Loucy (cell line): Measurements from ENCODE around the gene UBR4.
A peak's percentile ranks its signal among the peaks of the same experiment; 100 is the strongest.

Source experiments
- H2AFZ ChIP-seq: fragments of 200-600 bp; sonication (generic); 2 replicates; pipeline ENCODE4 v1.6.0; 2016; ENCODE audit warnings: antibody characterized with exemption, mild to moderate bottlenecking, low read length, moderate library complexity
- H3F3A ChIP-seq: fragments of 200-600 bp; 2 replicates; pipeline ENCODE4 v1.6.0; 2016; ENCODE audit warnings: antibody characterized with exemption, low read depth, mild to moderate bottlenecking
- H3K27me3 ChIP-seq: fragments of 200-600 bp; sonication (generic); 2 replicates; pipeline ENCODE4 v1.6.1; 2014; ENCODE audit warnings: low read length, mild to moderate bottlenecking; ENCODE audit not compliant: insufficient read depth, poor library complexity, severe bottlenecking
- H3K36me3 ChIP-seq: fragments of 200-600 bp; sonication (generic); 2 replicates; pipeline ENCODE4 v1.6.1; 2016; ENCODE audit warnings: low read length; ENCODE audit not compliant: insufficient read depth
- H3K4me1 ChIP-seq: fragments of 200-600 bp; sonication (generic); 2 replicates; pipeline ENCODE4 v1.5.1; 2014; ENCODE audit warnings: low read length, mild to moderate bottlenecking; ENCODE audit not compliant: insufficient read depth, poor library complexity, severe bottlenecking
- H3K4me2 ChIP-seq: fragments of 200-600 bp; sonication (generic); 2 replicates; pipeline ENCODE4 v1.6.0; 2014; ENCODE audit warnings: antibody characterized with exemption, low read length, low read depth, mild to moderate bottlenecking; ENCODE audit not compliant: poor library complexity, severe bottlenecking
- H3K4me3 ChIP-seq: fragments of 200-600 bp; sonication (generic); 2 replicates; pipeline ENCODE4 v1.5.1; 2014; ENCODE audit warnings: low read length, mild to moderate bottlenecking, mixed read lengths; ENCODE audit not compliant: poor library complexity, severe bottlenecking
- H3K79me2 ChIP-seq: fragments of 200-600 bp; sonication (generic); 2 replicates; pipeline ENCODE4 v1.6.1; 2014; ENCODE audit warnings: low read length; ENCODE audit not compliant: insufficient read depth
- H3K9ac ChIP-seq: fragments of 200-600 bp; sonication (generic); 2 replicates; pipeline ENCODE4 v1.6.0; 2014; ENCODE audit warnings: mild to moderate bottlenecking, low read depth, low read length, moderate library complexity; ENCODE audit not compliant: poor library complexity, severe bottlenecking
- H3K9me2 ChIP-seq: fragments of 200-600 bp; sonication (generic); replicated peaks from 2 replicates; pipeline ENCODE4 v1.6.1; 2016; ENCODE audit warnings: low read depth, low read length, mixed read lengths
- H3K9me3 ChIP-seq: fragments of 200-600 bp; sonication (generic); 2 replicates; pipeline ENCODE4 v1.6.1; 2014; ENCODE audit warnings: mild to moderate bottlenecking, antibody characterized with exemption, low read length, low read depth; ENCODE audit not compliant: insufficient read depth
- H4K20me1 ChIP-seq: fragments of 200-600 bp; sonication (generic); 2 replicates; pipeline ENCODE4 v1.6.0; 2014; ENCODE audit warnings: antibody characterized with exemption, low read length, mild to moderate bottlenecking; ENCODE audit not compliant: insufficient read depth, poor library complexity, severe bottlenecking
- CTCF ChIP-seq: fragments of 200-600 bp; sonication (generic); conservative IDR thresholded peaks from 2 replicates; pipeline ENCODE4 v1.5.1; 2014; ENCODE audit warnings: mild to moderate bottlenecking, antibody characterized with exemption, low read length
- EZH2phosphoT487 ChIP-seq: fragments of 200-600 bp; IDR thresholded peaks from 2 replicates; pipeline ENCODE4 v1.6.1; 2018; ENCODE audit warnings: antibody characterized with exemption, mild to moderate bottlenecking, moderate library complexity, borderline replicate concordance

Gene UBR4

GRCh38 chr1:19153169-19153568, 56.9 kb downstream of the UBR4 start:
- no peaks in the 10 kb centered on the region for H3K9me3 ChIP-seq
- no peak overlapping the region for H3K9ac ChIP-seq
- no peaks in the 10 kb centered on the region for H4K20me1 ChIP-seq
- H3K9me2 ChIP-seq = no peaks in the 10 kb centered on the region
- H3K4me1 ChIP-seq = no peaks in the 10 kb centered on the region
- H3K36me3 ChIP-seq = peaks cover 100% of the 10 kb centered on the region
- H3K79me2 ChIP-seq = no peaks in the 10 kb centered on the region
- no peak overlapping the region for H3K4me3 ChIP-seq
- H2AFZ ChIP-seq = no peak overlapping the region
- H3F3A ChIP-seq = no peaks in the 10 kb centered on the region
- peak; percentile 38 for TF ChIP-seq CTCF
- no peak for TF ChIP-seq EZH2phosphoT487
- H3K4me2 ChIP-seq = no peak overlapping the region
- H3K27me3 ChIP-seq = no peaks in the 10 kb centered on the region

GRCh38 chr1:19151537-19151936, 58.5 kb downstream of the UBR4 start:
- no peak overlapping the region for H2AFZ ChIP-seq
- no peak overlapping the region for H3K4me3 ChIP-seq
- no peak for TF ChIP-seq CTCF
- no peak for TF ChIP-seq EZH2phosphoT487
- H3K4me2 ChIP-seq = no peak overlapping the region
- H4K20me1 ChIP-seq = no peaks in the 10 kb centered on the region
- H3K79me2 ChIP-seq = no peaks in the 10 kb centered on the region
- H3K9me3 ChIP-seq = no peaks in the 10 kb centered on the region
- H3K9ac ChIP-seq = no peak overlapping the region
- H3F3A ChIP-seq = no peaks in the 10 kb centered on the region
- H3K27me3 ChIP-seq = no peaks in the 10 kb centered on the region
- H3K36me3 ChIP-seq = peaks cover 100% of the 10 kb centered on the region
- H3K4me1 ChIP-seq = no peaks in the 10 kb centered on the region
- H3K9me2 ChIP-seq = no peaks in the 10 kb centered on the region

GRCh38 chr1:19149736-19150135, 60.3 kb downstream of the UBR4 start:
- no peak for TF ChIP-seq EZH2phosphoT487
- no peak overlapping the region for H3K4me3 ChIP-seq
- no peak overlapping the region for H3K9ac ChIP-seq
- H3K79me2 ChIP-seq = no peaks in the 10 kb centered on the region
- H2AFZ ChIP-seq = no peak overlapping the region
- no peak overlapping the region for H3K4me2 ChIP-seq
- H3K4me1 ChIP-seq = no peaks in the 10 kb centered on the region
- H3K27me3 ChIP-seq = no peaks in the 10 kb centered on the region
- no peaks in the 10 kb centered on the region for H3F3A ChIP-seq
- H3K9me2 ChIP-seq = no peaks in the 10 kb centered on the region
- no peaks in the 10 kb centered on the region for H4K20me1 ChIP-seq
- peaks cover 100% of the 10 kb centered on the region for H3K36me3 ChIP-seq
- no peaks in the 10 kb centered on the region for H3K9me3 ChIP-seq

- no peaks in the 10 kb centered on the region for H3K4me1 ChIP-seq
- no peak overlapping the region for H3K4me2 ChIP-seq
- no peak overlapping the region for H3K4me3 ChIP-seq
- peaks cover 93% of the 10 kb centered on the region for H3K36me3 ChIP-seq
- no peaks in the 10 kb centered on the region; the same call in 1 of the 2 replicates for H3F3A ChIP-seq
- H2AFZ ChIP-seq = no peak overlapping the region
- no peaks in the 10 kb centered on the region for H4K20me1 ChIP-seq
- no peaks in the 10 kb centered on the region for H3K9me3 ChIP-seq
- H3K79me2 ChIP-seq = no peaks in the 10 kb centered on the region
- H3K9ac ChIP-seq = no peak overlapping the region
- TF ChIP-seq CTCF (no peak), EZH2phosphoT487 (no peak)
- H3K27me3 ChIP-seq = no peaks in the 10 kb centered on the region
- H3K9me2 ChIP-seq = no peaks in the 10 kb centered on the region
Observed at GRCh38 chr1:19140465-19140864, 69.6 kb downstream of the UBR4 start.
